CD8-positive, alpha-beta memory T cell (primary cell): ENCODE measurements around the gene TTN. TPM values are rescaled to one million over a fixed set of nuclear protein-coding genes. Genes with fewer than 3 reads are reported as not detected.

Experiments used
- CTCF ChIA-PET: fragments of 350-600 bp; sonication (Branson Sonifier 250); formaldehyde crosslinking; loops from one replicate; lab custom pipeline; 2021; ENCODE audit warnings: antibody characterized with exemption; lab: Charles Lee
- POLR2A ChIA-PET: fragments of 350-600 bp; sonication (Branson Sonifier 250); formaldehyde crosslinking; loops from one replicate; lab custom pipeline; 2021; ENCODE audit warnings: antibody characterized with exemption; lab: Charles Lee
- DNase-seq, 5 donors: peaks; one replicate each; pipeline versions ENCODE4 v3.0.0 to v3.0.0-alpha.2; 2020 to 2022; ENCODE audit warnings: mixed read lengths in 1 of 5
- H3K27ac ChIP-seq: one replicate; pipeline ENCODE4 v1.7.0; 2013; ENCODE audit warnings: low read depth, mild to moderate bottlenecking, low read length, moderate library complexity
- H3K27me3 ChIP-seq: 2 replicates; pipeline ENCODE4 v1.7.0; 2013; ENCODE audit warnings: low read length, mild to moderate bottlenecking; ENCODE audit not compliant: insufficient read depth, poor library complexity, severe bottlenecking
- H3K36me3 ChIP-seq: 2 replicates; pipeline ENCODE4 v1.7.0; 2013; ENCODE audit warnings: mild to moderate bottlenecking, low read length, moderate library complexity; ENCODE audit not compliant: insufficient read depth
- H3K4me1 ChIP-seq: 2 replicates; pipeline ENCODE4 v1.7.0; 2013; ENCODE audit warnings: mild to moderate bottlenecking, low read length, moderate library complexity; ENCODE audit not compliant: insufficient read depth
- H3K4me3 ChIP-seq: 2 replicates; pipeline ENCODE4 v1.7.0; 2013; ENCODE audit warnings: mild to moderate bottlenecking, low read length
- H3K9me3 ChIP-seq: 2 replicates; pipeline ENCODE4 v1.7.0; 2013; ENCODE audit warnings: mild to moderate bottlenecking, low read length
- H3K27ac Mint-ChIP-seq, 8 donors: one replicate each; pipeline ENCODE4 v1.8.0; 2020 to 2021; ENCODE audit warnings: mixed read lengths in 8 of 8, mild to moderate bottlenecking in 6 of 8, inconsistent platforms in 3 of 8, moderate library complexity in 3 of 8
- H3K27me3 Mint-ChIP-seq, 2 donors: one replicate each; pipeline ENCODE4 v1.8.0; 2020 to 2021; ENCODE audit warnings: mixed read lengths in 2 of 2, mild to moderate bottlenecking in 1 of 2, moderate library complexity in 1 of 2
- H3K36me3 Mint-ChIP-seq, 3 donors: one replicate each; pipeline ENCODE4 v1.8.0; 2020 to 2021; ENCODE audit warnings: mixed read lengths in 3 of 3, inconsistent platforms in 1 of 3, mild to moderate bottlenecking in 1 of 3
- H3K4me1 Mint-ChIP-seq, 3 donors: one replicate each; pipeline ENCODE4 v1.8.0; 2020 to 2021; ENCODE audit warnings: mixed read lengths in 3 of 3, inconsistent platforms in 1 of 3, mild to moderate bottlenecking in 1 of 3
- H3K4me3 Mint-ChIP-seq, 7 donors: one replicate each; pipeline ENCODE4 v1.8.0; 2020 to 2021; ENCODE audit warnings: mixed read lengths in 7 of 7, mild to moderate bottlenecking in 6 of 7, moderate library complexity in 4 of 7, inconsistent platforms in 2 of 7
- H3K9me3 Mint-ChIP-seq, 5 donors: one replicate each; pipeline ENCODE4 v1.8.0; 2020 to 2022; ENCODE audit warnings: mixed read lengths in 5 of 5, mild to moderate bottlenecking in 3 of 5, moderate library complexity in 2 of 5, inconsistent platforms in 1 of 5
- polyA plus RNA-seq: library from polyadenylated mRNA; unstranded; fragments of 300-500 nt; fragmentation: Illumina TruSeq; gene quantifications from one replicate; pipeline ENCODE4 v1.2.3, GENCODE V29; 2021
- total RNA-seq, 2 experiments: library from RNA; stranded (reverse); gene quantifications; one replicate each; pipeline ENCODE4 v1.2.3, GENCODE V29; 2021

Gene TTN
- total and polyA plus RNA-seq, 3 experiments from 2014 or later = 0.80 to 2.0 (median 0.83) TPM

GRCh38 chr2:178482437-178482836 is 324.8 kb downstream of the TTN start:
- peaks cover 41% of the 10 kb centered on the region for H3K4me1 ChIP-seq
- no peak overlapping the region for H3K4me3 ChIP-seq
- H3K27me3 ChIP-seq = no peaks in the 10 kb centered on the region
- no peak overlapping the region for H3K27ac ChIP-seq
- H3K27ac Mint-ChIP-seq = peak overlapping the region in 6 of 8 donors; percentile 8 to 92 (median 54)
- ChIA-PET POLR2A (interaction anchor here (1.1 kb wide), 1 partner anchor 8 kb away, joined by 3 read pairs; no protein-coding TSS in a partner anchor), CTCF (interaction anchor here (0.8 to 2.0 kb wide), 5 partner anchors 31 to 69 kb away, joined by 3 to 9 read pairs (median 3); partner anchors contain the start of genes PJVK and PRKRA)
- H3K36me3 Mint-ChIP-seq = peaks cover 0 to 32% (median 13%) of the 10 kb centered on the region in 3 donors
- peaks cover 58 to 80% (median 78%) of the 10 kb centered on the region in 3 donors for H3K4me1 Mint-ChIP-seq
- no peaks in the 10 kb centered on the region for H3K27me3 Mint-ChIP-seq
- no peaks in the 10 kb centered on the region for H3K9me3 ChIP-seq
- peak overlapping the region; percentile 57 to 98 (median 97) for H3K4me3 Mint-ChIP-seq
- peaks cover 9% of the 10 kb centered on the region for H3K36me3 ChIP-seq
- H3K9me3 Mint-ChIP-seq = no peaks in the 10 kb centered on the region
- DNase-seq = no peak

GRCh38 chr2:178480227-178481181 is 326.7 kb downstream of the TTN start, which contains the start of gene PLEKHA3:
PLEKHA3 (plus strand) TSS chr2:178480457; CDS start chr2:178480870, 413 bp downstream.
- H3K4me3 ChIP-seq = peak within 1 kb of the TSS; percentile 72
- ChIA-PET POLR2A (interaction anchor here (0.6 to 1.6 kb wide), 2 partner anchors 30 to 73 kb away, joined by 3 to 6 read pairs; partner anchors contain the start of genes PJVK and PRKRA), CTCF (interaction anchor here (1.2 to 1.7 kb wide), 4 partner anchors 13 to 35 kb away, joined by 3 to 4 read pairs (median 3); partner anchors contain the start of genes PJVK and PRKRA)
- H3K27me3 ChIP-seq = no peaks in the 10 kb centered on the region
- peak within 1 kb of the TSS; percentile 97 to 99 (median 98) for H3K4me3 Mint-ChIP-seq
- peak within 1 kb of the TSS; percentile 58 for H3K27ac ChIP-seq
- H3K27me3 Mint-ChIP-seq = no peaks in the 10 kb centered on the region
- H3K9me3 ChIP-seq = no peaks in the 10 kb centered on the region
- peaks cover 47 to 71% (median 60%) of the 10 kb centered on the region in 3 donors for H3K4me1 Mint-ChIP-seq
- H3K36me3 ChIP-seq = no peaks in the 10 kb centered on the region
- H3K36me3 Mint-ChIP-seq = peaks cover 0 to 16% (median under 1%) of the 10 kb centered on the region in 3 donors
- peak within 1 kb of the TSS; percentile 92 to 100 (median 98) for H3K27ac Mint-ChIP-seq
- peak; percentile 68 to 80 (median 77) for DNase-seq
- H3K9me3 Mint-ChIP-seq = no peaks in the 10 kb centered on the region
- H3K4me1 ChIP-seq = peaks cover 41% of the 10 kb centered on the region

GRCh38 chr2:178479758-178480226 is 327.4 kb downstream of the TTN start:
- peak overlapping the region; percentile 92 to 99 (median 98) for H3K4me3 Mint-ChIP-seq
- CTCF ChIA-PET = interaction anchor here (0.9 to 1.7 kb wide), 5 partner anchors 14 to 65 kb away, joined by 3 to 4 read pairs (median 3); partner anchors contain the start of genes PJVK and PRKRA
- peak overlapping the region; percentile 58 for H3K27ac ChIP-seq
- H3K27me3 Mint-ChIP-seq = no peaks in the 10 kb centered on the region
- H3K9me3 Mint-ChIP-seq = no peaks in the 10 kb centered on the region
- peak overlapping the region; percentile 72 for H3K4me3 ChIP-seq
- no peaks in the 10 kb centered on the region for H3K36me3 ChIP-seq
- H3K27ac Mint-ChIP-seq = peak overlapping the region; percentile 89 to 100 (median 98)
- peaks cover 41% of the 10 kb centered on the region for H3K4me1 ChIP-seq
- peaks cover 0 to 15% (median 0%) of the 10 kb centered on the region in 3 donors for H3K36me3 Mint-ChIP-seq
- no peak for DNase-seq
- no peaks in the 10 kb centered on the region for H3K9me3 ChIP-seq
- peaks cover 43 to 64% (median 56%) of the 10 kb centered on the region in 3 donors for H3K4me1 Mint-ChIP-seq
- POLR2A ChIA-PET = interaction anchor here (0.6 to 1.1 kb wide), 2 partner anchors 29 to 72 kb away, joined by 3 to 6 read pairs; partner anchors contain the start of genes PJVK and PRKRA
- no peaks in the 10 kb centered on the region for H3K27me3 ChIP-seq

- POLR2A ChIA-PET = interaction anchor here (1.1 kb wide), 1 partner anchor 29 kb away, joined by 6 read pairs; the partner anchor contains the start of genes PJVK and PRKRA
- H3K4me1 Mint-ChIP-seq = peaks cover 37 to 59% (median 51%) of the 10 kb centered on the region in 3 donors
- no peaks in the 10 kb centered on the region for H3K27me3 Mint-ChIP-seq
- Histone ChIP-seq H3K4me1 (peaks cover 40% of the 10 kb centered on the region), H3K27ac (no peak overlapping the region), H3K9me3 (no peaks in the 10 kb centered on the region), H3K36me3 (no peaks in the 10 kb centered on the region), H3K27me3 (no peaks in the 10 kb centered on the region), H3K4me3 (peak overlapping the region; percentile 98)
- H3K36me3 Mint-ChIP-seq = peaks cover 0 to 15% (median 0%) of the 10 kb centered on the region in 3 donors
- H3K27ac Mint-ChIP-seq = peak overlapping the region; percentile 92 to 100 (median 98)
- no peaks in the 10 kb centered on the region for H3K9me3 Mint-ChIP-seq
- CTCF ChIA-PET = interaction anchor here (0.5 to 1.7 kb wide), 5 partner anchors 21 to 77 kb away, joined by 3 to 4 read pairs (median 3); partner anchors contain the start of genes PJVK and PRKRA
- H3K4me3 Mint-ChIP-seq = peak overlapping the region; percentile 92 to 99 (median 98)
- no peak for DNase-seq
These were observed 328.0 kb downstream of the TTN start for GRCh38 chr2:178479275-178479616.

DNA sequence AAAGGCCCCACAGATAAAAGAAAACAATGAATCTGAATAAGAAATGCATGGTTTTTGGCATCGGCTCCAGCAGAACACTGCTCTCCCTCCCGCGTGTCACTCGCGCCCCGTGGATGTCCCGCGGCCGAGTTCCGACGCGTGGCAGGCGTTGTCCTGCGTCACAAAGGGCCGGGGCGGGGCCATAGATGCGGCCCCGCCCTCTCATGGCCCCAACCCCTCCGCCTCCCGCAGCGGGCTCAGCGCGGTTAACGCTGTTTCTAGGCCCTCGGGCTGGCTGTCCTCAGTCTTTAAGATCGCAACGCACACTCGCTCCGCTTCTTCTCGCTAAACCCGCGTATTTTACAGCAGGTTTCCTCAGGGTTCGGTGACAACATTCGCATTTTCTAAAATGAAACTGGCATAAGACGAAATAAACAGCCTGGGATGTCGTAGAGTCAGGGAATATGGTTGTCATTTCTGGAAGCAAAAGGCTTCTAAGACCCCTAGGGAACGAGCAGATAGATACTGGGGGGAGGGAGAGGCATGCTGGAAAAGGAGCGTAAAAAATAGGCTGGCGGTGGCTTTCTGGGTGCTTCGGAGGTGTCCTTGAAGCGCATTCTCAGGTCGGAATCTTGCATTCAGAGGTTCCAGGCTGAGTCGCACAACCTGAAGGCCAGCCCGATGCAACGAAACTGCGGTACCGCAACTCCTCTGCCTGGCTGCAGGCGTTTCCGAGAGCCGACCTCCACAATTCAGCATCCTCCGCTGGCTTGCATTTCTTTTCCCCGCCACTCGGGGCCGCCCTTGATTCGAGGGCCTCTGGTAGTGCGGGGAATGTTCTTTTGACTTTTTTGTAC is 328.6 kb downstream of the TTN start, which contains the start of gene FKBP7:
FKBP7 (minus strand) TSS at position 162 of the 836 bp plus-strand sequence; CDS start at position 61, 101 bp downstream.
- Histone ChIP-seq H3K27ac (peak within 1 kb of the TSS; percentile 93), H3K4me1 (peaks cover 34% of the 10 kb centered on the region), H3K27me3 (no peaks in the 10 kb centered on the region), H3K9me3 (no peaks in the 10 kb centered on the region), H3K36me3 (no peaks in the 10 kb centered on the region), H3K4me3 (peak within 1 kb of the TSS; percentile 98)
- peak within 1 kb of the TSS; percentile 92 to 100 (median 98) for H3K27ac Mint-ChIP-seq
- no peaks in the 10 kb centered on the region for H3K27me3 Mint-ChIP-seq
- H3K4me3 Mint-ChIP-seq = peak within 1 kb of the TSS; percentile 92 to 99 (median 98)
- peaks cover 37 to 53% (median 45%) of the 10 kb centered on the region in 3 donors for H3K4me1 Mint-ChIP-seq
- ChIA-PET CTCF (interaction anchor here (0.5 to 1.2 kb wide), 3 partner anchors 33 to 77 kb away, joined by 3 read pairs; no protein-coding TSS in a partner anchor), POLR2A (interaction anchor here (1.1 kb wide), 1 partner anchor 28 kb away, joined by 6 read pairs; the partner anchor contains the start of genes PJVK and PRKRA)
- H3K9me3 Mint-ChIP-seq = no peaks in the 10 kb centered on the region
- peaks cover 0 to 15% (median 0%) of the 10 kb centered on the region in 3 donors for H3K36me3 Mint-ChIP-seq
- peak; percentile 81 to 91 (median 86) for DNase-seq

- Histone ChIP-seq H3K36me3 (no peaks in the 10 kb centered on the region), H3K27ac (peak overlapping the region; percentile 93), H3K27me3 (no peaks in the 10 kb centered on the region), H3K4me3 (peak overlapping the region; percentile 98), H3K9me3 (no peaks in the 10 kb centered on the region), H3K4me1 (peaks cover 32% of the 10 kb centered on the region)
- H3K9me3 Mint-ChIP-seq = no peaks in the 10 kb centered on the region
- peak overlapping the region; percentile 92 to 99 (median 98) for H3K4me3 Mint-ChIP-seq
- DNase-seq = no peak
- H3K36me3 Mint-ChIP-seq = peaks cover 0 to 15% (median 0%) of the 10 kb centered on the region in 3 donors
- no peaks in the 10 kb centered on the region for H3K27me3 Mint-ChIP-seq
- ChIA-PET CTCF (interaction anchor here (0.6 kb wide), 1 partner anchor 17 kb away, joined by 3 read pairs; no protein-coding TSS in a partner anchor), POLR2A (no interaction called here)
- peaks cover 37 to 50% (median 41%) of the 10 kb centered on the region in 3 donors for H3K4me1 Mint-ChIP-seq
- peak overlapping the region; percentile 92 to 100 (median 98) for H3K27ac Mint-ChIP-seq
These were observed 329.1 kb downstream of the TTN start for GRCh38 chr2:178478130-178478438.
